ENCODE data around the gene BCCIP. TPM values are rescaled to one million over a fixed set of nuclear protein-coding genes. Genes with fewer than 3 reads are reported as not detected.

Gene BCCIP
- total and polyA plus RNA-seq, 4 donors = 39.8 to 77.1 (median 59.9) TPM

DNA sequence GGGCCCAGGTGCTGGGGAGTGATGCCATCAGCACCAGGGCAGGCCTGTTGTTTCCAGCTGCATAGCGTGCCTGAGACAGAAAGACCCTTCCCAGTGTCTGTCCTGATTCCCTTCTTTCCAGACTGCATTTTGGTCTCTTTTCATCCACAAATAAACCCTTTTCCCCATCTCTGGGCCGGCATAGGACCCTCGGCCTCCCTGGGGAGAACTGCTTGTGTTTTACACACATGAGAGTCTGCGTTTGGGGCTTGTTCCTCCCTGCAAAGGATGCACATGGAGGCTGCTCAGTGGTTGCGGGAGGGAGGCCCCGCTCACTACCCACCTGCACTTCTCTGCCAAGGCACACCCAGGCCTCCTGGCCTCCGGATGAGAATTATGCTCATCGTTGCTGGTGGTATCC is 42.0 kb upstream of the BCCIP start:
- no peak overlapping the region for H3K4me3 ChIP-seq (ENCODE audit: low read depth, low read length)
- 95% methylated on average over 8 of the region's 8 CpGs for WGBS (ENCODE audit: insufficient coverage)
- no peak for DNase-seq (ENCODE audit: low read depth in 4 of 6, low spot score in 6 of 6)
- H3K27me3 ChIP-seq (ENCODE audit: control insufficient read depth, insufficient read depth, low read length) = no peaks in the 10 kb centered on the region
- H3K36me3 ChIP-seq (ENCODE audit: control insufficient read depth, insufficient read depth, low read length) = peaks cover 9% of the 10 kb centered on the region
- H3K9me3 ChIP-seq (ENCODE audit: control insufficient read depth, insufficient read depth, low read length) = no peaks in the 10 kb centered on the region
- no peaks in the 10 kb centered on the region for H3K4me1 ChIP-seq (ENCODE audit: control insufficient read depth, insufficient read depth, low read length)
- H3K27ac ChIP-seq (ENCODE audit: low read depth, low read length) = no peak overlapping the region

DNA sequence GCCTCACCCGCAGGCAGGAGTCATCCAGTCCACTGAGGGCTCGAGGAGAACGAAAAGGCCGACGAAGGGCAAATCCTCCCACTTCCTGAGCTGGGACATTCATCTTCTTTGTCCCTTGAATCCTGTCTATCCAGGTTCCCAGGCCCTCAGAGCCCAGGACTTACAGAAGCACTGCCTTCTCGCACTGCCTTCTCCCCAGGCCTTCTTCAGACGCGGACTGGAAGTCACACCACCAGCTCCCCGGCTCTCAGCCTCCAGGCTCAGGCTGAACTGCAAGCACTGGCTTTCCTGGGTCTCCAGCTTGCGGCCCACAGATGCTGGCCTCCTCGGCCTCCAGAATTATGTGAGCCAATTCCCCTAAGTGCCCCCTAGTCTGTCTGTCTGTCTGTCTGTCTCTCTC is 41.3 kb upstream of the BCCIP start:
- no peak for DNase-seq (ENCODE audit: low read depth in 4 of 6, low spot score in 6 of 6)

DNA sequence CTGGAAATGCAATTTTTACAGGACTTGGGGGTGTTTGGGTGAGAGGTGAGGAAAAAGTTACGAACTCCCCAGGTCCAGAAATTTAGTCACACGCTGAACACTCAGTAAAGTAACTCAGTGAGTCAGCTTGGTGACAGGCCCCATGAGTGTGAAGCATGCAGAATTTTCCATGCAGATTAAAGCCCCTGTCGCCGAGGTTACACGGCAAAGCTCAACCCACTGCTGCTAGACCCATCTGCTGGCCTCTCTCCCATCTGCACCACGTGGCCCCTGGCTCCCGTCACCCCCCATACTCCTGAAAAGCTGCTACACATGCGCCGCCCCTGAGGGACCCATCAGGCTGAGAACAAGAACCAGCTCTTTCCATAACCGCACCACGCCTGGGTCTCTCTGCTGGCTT is 40.7 kb upstream of the BCCIP start:
- no peak for DNase-seq (ENCODE audit: low read depth in 4 of 6, low spot score in 6 of 6)
- H3K9me3 ChIP-seq (ENCODE audit: control insufficient read depth, insufficient read depth, low read length) = no peaks in the 10 kb centered on the region
- 49% methylated on average over 11 of the region's 11 CpGs for WGBS (ENCODE audit: insufficient coverage)
- H3K27ac ChIP-seq (ENCODE audit: low read depth, low read length) = no peak overlapping the region
- peaks cover 9% of the 10 kb centered on the region for H3K36me3 ChIP-seq (ENCODE audit: control insufficient read depth, insufficient read depth, low read length)
- H3K27me3 ChIP-seq (ENCODE audit: control insufficient read depth, insufficient read depth, low read length) = no peaks in the 10 kb centered on the region
- no peaks in the 10 kb centered on the region for H3K4me1 ChIP-seq (ENCODE audit: control insufficient read depth, insufficient read depth, low read length)
- H3K4me3 ChIP-seq (ENCODE audit: low read depth, low read length) = no peak overlapping the region

More for the DNA sequence above, 41.3 kb upstream of the BCCIP start:
- no peaks in the 10 kb centered on the region for H3K9me3 ChIP-seq (ENCODE audit: control insufficient read depth, insufficient read depth, low read length)
- H3K4me1 ChIP-seq (ENCODE audit: control insufficient read depth, insufficient read depth, low read length) = no peaks in the 10 kb centered on the region
- no peaks in the 10 kb centered on the region for H3K27me3 ChIP-seq (ENCODE audit: control insufficient read depth, insufficient read depth, low read length)
- no peak overlapping the region for H3K27ac ChIP-seq (ENCODE audit: low read depth, low read length)
- no peak overlapping the region for H3K4me3 ChIP-seq (ENCODE audit: low read depth, low read length)
- 90% methylated on average over 11 of the region's 11 CpGs for WGBS (ENCODE audit: insufficient coverage)
- peaks cover 9% of the 10 kb centered on the region for H3K36me3 ChIP-seq (ENCODE audit: control insufficient read depth, insufficient read depth, low read length)

DNA sequence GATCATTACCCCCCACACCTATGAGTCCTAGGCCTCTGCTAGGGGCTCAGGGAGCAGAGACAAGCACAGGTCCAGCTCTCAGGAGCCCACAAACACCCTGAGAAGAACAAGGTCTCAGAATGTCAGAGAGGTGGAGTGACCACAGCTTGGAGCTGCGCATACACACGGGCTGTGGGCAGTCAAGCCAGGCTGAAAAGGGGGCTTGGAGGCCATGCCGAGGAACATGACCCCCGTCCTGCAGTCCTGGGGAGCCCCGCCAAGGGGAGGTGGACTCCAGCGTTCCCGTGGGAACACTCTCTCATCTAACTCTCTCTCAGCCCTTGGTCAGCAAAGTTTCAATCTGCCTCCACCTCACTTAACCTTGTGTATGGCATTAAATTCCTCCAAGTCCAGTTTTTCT is 39.9 kb upstream of the BCCIP start:
- H3K27ac ChIP-seq (ENCODE audit: low read depth, low read length) = no peak overlapping the region
- H3K27me3 ChIP-seq (ENCODE audit: control insufficient read depth, insufficient read depth, low read length) = no peaks in the 10 kb centered on the region
- H3K9me3 ChIP-seq (ENCODE audit: control insufficient read depth, insufficient read depth, low read length) = no peaks in the 10 kb centered on the region
- no peak overlapping the region for H3K4me3 ChIP-seq (ENCODE audit: low read depth, low read length)
- H3K36me3 ChIP-seq (ENCODE audit: control insufficient read depth, insufficient read depth, low read length) = peaks cover 10% of the 10 kb centered on the region
- no peak for DNase-seq (ENCODE audit: low read depth in 4 of 6, low spot score in 6 of 6)
- H3K4me1 ChIP-seq (ENCODE audit: control insufficient read depth, insufficient read depth, low read length) = no peaks in the 10 kb centered on the region
- 93% methylated on average over 5 of the region's 7 CpGs for WGBS (ENCODE audit: insufficient coverage)

DNA sequence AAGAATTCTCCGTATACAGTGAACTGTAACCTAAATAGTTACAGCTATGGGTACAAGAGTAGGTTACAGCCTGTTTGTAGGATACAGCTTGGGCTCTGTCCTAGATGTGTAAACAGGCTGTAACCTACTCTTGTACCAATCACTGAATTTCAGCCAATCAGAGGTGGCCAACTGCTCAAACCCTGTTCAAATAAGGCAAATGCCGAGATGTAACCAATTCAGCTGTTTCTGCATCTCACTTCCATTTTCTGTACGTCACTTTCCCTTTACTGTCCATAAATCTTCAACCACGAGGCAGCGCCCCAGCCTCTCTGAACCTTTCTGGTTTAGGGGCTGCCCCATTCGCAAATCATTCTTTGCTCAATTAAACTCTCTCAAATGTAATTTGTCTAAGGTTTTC is 39.4 kb upstream of the BCCIP start:
- no peak overlapping the region for H3K27ac ChIP-seq (ENCODE audit: low read depth, low read length)
- DNase-seq (ENCODE audit: low read depth in 4 of 6, low spot score in 6 of 6) = peak in 1 of 6 donors; percentile 9

DNA sequence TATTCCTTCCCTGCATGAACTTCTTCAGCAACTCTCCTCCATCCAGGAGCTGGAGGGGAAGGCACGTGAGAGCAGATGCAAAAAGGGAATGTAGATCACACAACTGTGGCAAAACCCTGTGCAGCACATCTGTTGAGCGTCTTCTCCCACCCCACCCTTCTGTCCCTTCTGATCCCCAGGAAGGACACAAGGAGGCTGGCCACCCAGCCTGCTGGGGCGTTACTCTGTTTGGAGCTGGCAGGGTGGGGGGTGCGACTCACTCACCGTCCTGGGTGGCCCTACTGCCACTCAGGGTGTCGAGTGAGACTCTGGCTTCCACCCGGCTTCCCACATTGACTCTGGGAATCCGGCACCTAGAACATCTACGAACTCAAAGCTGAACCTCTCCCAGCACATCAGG is 37.6 kb upstream of the BCCIP start:
- peaks cover 26% of the 10 kb centered on the region for H3K36me3 ChIP-seq (ENCODE audit: control insufficient read depth, insufficient read depth, low read length)
- H3K4me3 ChIP-seq (ENCODE audit: low read depth, low read length) = no peak overlapping the region
- DNase-seq (ENCODE audit: low read depth in 4 of 6, low spot score in 6 of 6) = no peak
- no peaks in the 10 kb centered on the region for H3K27me3 ChIP-seq (ENCODE audit: control insufficient read depth, insufficient read depth, low read length)
- 95% methylated on average over 3 of the region's 9 CpGs for WGBS (ENCODE audit: insufficient coverage)
- H3K4me1 ChIP-seq (ENCODE audit: control insufficient read depth, insufficient read depth, low read length) = no peaks in the 10 kb centered on the region
- no peaks in the 10 kb centered on the region for H3K9me3 ChIP-seq (ENCODE audit: control insufficient read depth, insufficient read depth, low read length)
- no peak overlapping the region for H3K27ac ChIP-seq (ENCODE audit: low read depth, low read length)

More for the DNA sequence above, 39.4 kb upstream of the BCCIP start:
- Histone ChIP-seq H3K9me3 (ENCODE audit: control insufficient read depth, insufficient read depth, low read length) (no peaks in the 10 kb centered on the region), H3K36me3 (ENCODE audit: control insufficient read depth, insufficient read depth, low read length) (peaks cover 16% of the 10 kb centered on the region), H3K4me3 (ENCODE audit: low read depth, low read length) (no peak overlapping the region), H3K4me1 (ENCODE audit: control insufficient read depth, insufficient read depth, low read length) (no peaks in the 10 kb centered on the region), H3K27me3 (ENCODE audit: control insufficient read depth, insufficient read depth, low read length) (no peaks in the 10 kb centered on the region)
- 78% methylated on average over 2 of the region's 6 CpGs for WGBS (ENCODE audit: insufficient coverage)

DNA sequence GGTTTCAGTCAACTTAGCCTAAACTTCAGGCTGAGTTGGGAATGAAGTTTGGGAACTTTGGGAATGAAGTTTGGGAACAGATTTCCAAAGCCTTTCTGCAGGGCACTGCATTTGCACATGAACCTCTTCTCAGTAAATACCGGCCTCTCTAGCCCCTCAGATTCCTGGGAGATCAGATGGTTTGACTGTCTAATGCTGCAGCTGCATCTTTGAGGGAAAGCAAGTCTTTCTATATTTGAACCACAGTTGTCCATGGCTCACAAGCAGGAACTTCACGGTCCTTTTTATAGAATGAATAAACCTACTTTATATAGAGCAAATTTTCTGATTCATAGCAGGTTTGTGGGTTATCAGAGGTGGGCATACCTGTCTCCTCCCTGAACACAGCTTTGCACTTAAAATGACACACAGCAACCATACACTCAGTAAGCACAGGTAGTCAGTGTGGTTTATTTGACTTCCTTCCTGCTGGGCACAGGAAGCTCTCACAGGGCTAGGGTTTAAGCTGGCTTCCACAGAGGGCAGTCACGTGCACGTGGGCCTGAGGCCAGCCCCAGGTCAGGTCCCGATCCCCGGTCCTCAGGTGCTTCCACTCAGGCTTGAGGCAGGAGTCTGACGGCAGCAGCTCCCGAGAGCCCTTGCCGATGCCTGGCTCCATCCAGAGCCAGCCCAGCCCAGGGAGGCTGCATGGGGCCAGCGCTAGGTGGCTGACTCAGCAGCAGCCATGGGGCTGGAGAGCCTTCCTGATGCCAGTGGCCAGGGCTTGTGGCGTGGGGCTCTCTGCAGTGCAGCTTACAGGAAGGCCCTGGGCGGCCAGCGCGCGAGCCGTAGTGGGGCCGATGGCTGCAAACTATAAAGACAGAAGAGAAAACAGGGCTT is 35.0 kb upstream of the BCCIP start:
- Histone ChIP-seq H3K4me3 (ENCODE audit: low read depth, low read length) (no peak overlapping the region), H3K4me1 (ENCODE audit: control insufficient read depth, insufficient read depth, low read length) (no peaks in the 10 kb centered on the region), H3K36me3 (ENCODE audit: control insufficient read depth, insufficient read depth, low read length) (peaks cover 34% of the 10 kb centered on the region), H3K9me3 (ENCODE audit: control insufficient read depth, insufficient read depth, low read length) (no peaks in the 10 kb centered on the region), H3K27me3 (ENCODE audit: control insufficient read depth, insufficient read depth, low read length) (no peaks in the 10 kb centered on the region), H3K27ac (ENCODE audit: low read depth, low read length) (no peak overlapping the region)
- no peak for DNase-seq (ENCODE audit: low read depth in 4 of 6, low spot score in 6 of 6)
- WGBS (ENCODE audit: insufficient coverage) = 90% methylated on average over 16 of the region's 17 CpGs

DNA sequence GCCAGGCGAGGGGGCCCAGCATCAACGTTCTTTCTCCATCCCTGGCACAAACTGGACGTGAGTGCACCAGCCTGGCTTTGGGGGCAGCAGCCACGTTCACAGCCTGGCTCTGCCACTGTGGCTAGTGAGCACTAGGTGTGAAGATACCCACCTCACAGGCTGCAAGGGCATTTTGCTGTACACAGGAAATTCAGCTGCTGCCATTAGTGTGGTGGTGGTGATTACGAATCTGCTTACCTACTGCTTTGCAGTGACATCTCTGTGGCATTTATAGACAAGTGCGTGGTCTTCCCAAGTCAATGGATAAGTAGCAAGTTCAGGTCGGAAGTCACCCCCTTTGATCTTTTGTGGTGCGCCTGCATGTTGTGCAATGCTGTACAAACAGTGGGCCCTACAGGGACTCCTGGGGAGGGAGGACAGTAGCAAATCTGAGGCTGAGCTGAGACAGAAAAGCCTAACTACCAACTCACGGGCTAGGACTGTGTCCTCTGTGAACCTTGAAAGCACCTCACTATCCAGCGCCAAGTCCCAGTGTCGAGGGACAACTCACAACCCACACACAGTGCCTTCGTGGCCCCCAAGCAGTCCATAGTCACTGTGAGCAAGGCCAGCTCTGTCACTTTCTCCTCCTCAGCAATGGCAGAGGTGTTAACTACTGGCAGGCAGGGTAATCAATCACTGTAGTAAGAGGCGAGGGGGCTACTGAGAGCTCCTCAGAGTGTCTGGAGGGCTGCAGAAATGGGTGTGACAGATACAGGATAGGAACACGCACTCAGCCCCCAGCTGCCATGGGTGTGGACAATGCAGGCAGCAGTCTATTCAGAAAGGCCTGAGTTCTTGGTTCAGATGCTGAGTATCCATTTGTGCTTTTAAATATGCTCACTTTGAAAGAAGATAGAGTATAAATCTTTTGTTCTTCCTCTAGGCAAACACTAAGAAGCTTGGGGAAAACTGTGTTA is 30.7 kb upstream of the BCCIP start:
- Histone ChIP-seq H3K4me1 (ENCODE audit: control insufficient read depth, insufficient read depth, low read length) (no peaks in the 10 kb centered on the region), H3K36me3 (ENCODE audit: control insufficient read depth, insufficient read depth, low read length) (peaks cover 60% of the 10 kb centered on the region)

DNA sequence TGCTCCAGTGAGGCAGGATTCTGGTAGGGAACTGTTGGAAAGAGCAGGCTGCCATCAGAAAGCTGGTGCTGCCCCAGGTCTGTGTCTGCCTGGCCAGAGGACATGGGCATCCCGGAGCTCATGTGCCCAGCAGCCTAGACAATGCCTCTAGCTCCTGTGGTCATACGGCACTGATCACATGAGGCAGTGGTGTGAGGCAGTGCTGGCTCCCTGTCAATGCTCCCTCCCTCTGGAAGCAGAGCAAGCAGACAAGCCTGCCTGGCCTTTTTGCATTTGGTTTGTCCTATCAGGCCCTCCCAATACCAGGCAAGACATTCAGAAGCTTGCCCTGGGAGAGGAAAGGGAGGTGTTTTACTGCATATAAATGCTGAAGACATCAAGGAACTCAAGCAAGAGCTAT is 28.2 kb upstream of the BCCIP start:
- WGBS (ENCODE audit: insufficient coverage) = 83% methylated on average over 2 of the region's 2 CpGs
- no peaks in the 10 kb centered on the region for H3K9me3 ChIP-seq (ENCODE audit: control insufficient read depth, insufficient read depth, low read length)
- no peaks in the 10 kb centered on the region for H3K27me3 ChIP-seq (ENCODE audit: control insufficient read depth, insufficient read depth, low read length)
- no peak overlapping the region for H3K27ac ChIP-seq (ENCODE audit: low read depth, low read length)
- H3K4me1 ChIP-seq (ENCODE audit: control insufficient read depth, insufficient read depth, low read length) = peaks cover 12% of the 10 kb centered on the region
- no peak overlapping the region for H3K4me3 ChIP-seq (ENCODE audit: low read depth, low read length)
- DNase-seq (ENCODE audit: low read depth in 4 of 6, low spot score in 6 of 6) = peak in 1 of 6 donors; percentile 13
- peaks cover 56% of the 10 kb centered on the region for H3K36me3 ChIP-seq (ENCODE audit: control insufficient read depth, insufficient read depth, low read length)

More for the DNA sequence above, 30.7 kb upstream of the BCCIP start:
- 87% methylated on average over 12 of the region's 14 CpGs for WGBS (ENCODE audit: insufficient coverage)
- Histone ChIP-seq H3K4me3 (ENCODE audit: low read depth, low read length) (no peak overlapping the region), H3K27me3 (ENCODE audit: control insufficient read depth, insufficient read depth, low read length) (no peaks in the 10 kb centered on the region), H3K9me3 (ENCODE audit: control insufficient read depth, insufficient read depth, low read length) (no peaks in the 10 kb centered on the region), H3K27ac (ENCODE audit: low read depth, low read length) (no peak overlapping the region)
- DNase-seq (ENCODE audit: low read depth in 4 of 6, low spot score in 6 of 6) = no peak
